HepG2 (cell line): ENCODE results near the gene ABHD15. TPM values are rescaled to one million over a fixed set of nuclear protein-coding genes. Genes with fewer than 3 reads are reported as not detected.

Experiments
- BCL6 ChIP-seq: IDR thresholded peaks from 2 replicates; pipeline ENCODE4 v1.6.1; 2016; ENCODE audit warnings: missing genetic modification reagents, missing compliant biosample characterization
- CBFB ChIP-seq: sonication (generic); formaldehyde crosslinking; IDR thresholded peaks from 2 replicates; pipeline ENCODE4 v1.4.0; 2020; ENCODE audit warnings: missing genetic modification reagents
- DNMT1 ChIP-seq: sonication (generic); formaldehyde crosslinking; IDR thresholded peaks from 2 replicates; pipeline ENCODE4 v1.5.1; 2020; ENCODE audit warnings: mild to moderate bottlenecking, missing genetic modification reagents
- GABPB1 ChIP-seq: IDR thresholded peaks from 2 replicates; pipeline ENCODE4 v1.6.1; 2016; ENCODE audit warnings: mild to moderate bottlenecking, missing genetic modification reagents, moderate library complexity, missing compliant biosample characterization
- GPN1 ChIP-seq: sonication (generic); formaldehyde crosslinking; IDR thresholded peaks from 2 replicates; pipeline ENCODE4 v1.5.1; 2020; ENCODE audit warnings: missing genetic modification reagents, borderline replicate concordance
- MEIS2 ChIP-seq: sonication (generic); formaldehyde crosslinking; IDR thresholded peaks from 2 replicates; pipeline ENCODE4 v1.9.0; 2021; ENCODE audit warnings: mild to moderate bottlenecking, missing genetic modification reagents
- NR2F6 ChIP-seq, 2 experiments: IDR thresholded peaks; 2 replicates each; pipeline ENCODE4 v1.6.1; 2016; ENCODE audit warnings: antibody characterized with exemption in 1 of 2, mild to moderate bottlenecking in 1 of 2
- SMYD3 ChIP-seq: sonication (generic); formaldehyde crosslinking; IDR thresholded peaks from 2 replicates; pipeline ENCODE4 v1.8.1; 2023; ENCODE audit warnings: mild to moderate bottlenecking, missing genetic modification reagents
- SOX5 ChIP-seq: IDR thresholded peaks from 2 replicates; pipeline ENCODE4 v1.6.1; 2016; ENCODE audit warnings: borderline replicate concordance
- SP4 ChIP-seq: sonication (generic); formaldehyde crosslinking; IDR thresholded peaks from 2 replicates; pipeline ENCODE4 v1.8.1; 2023; ENCODE audit warnings: mild to moderate bottlenecking, missing genetic modification reagents
- ZMYM4 ChIP-seq: sonication (generic); formaldehyde crosslinking; IDR thresholded peaks from 2 replicates; pipeline ENCODE4 v1.8.1; 2023; ENCODE audit warnings: mild to moderate bottlenecking, missing genetic modification reagents
- ZNF260 ChIP-seq: sonication (generic); formaldehyde crosslinking; IDR thresholded peaks from 2 replicates; pipeline ENCODE4 v1.4.0; 2020; ENCODE audit warnings: missing genetic modification reagents, low read depth, mild to moderate bottlenecking, borderline replicate concordance
- ZNF431 ChIP-seq: sonication (generic); formaldehyde crosslinking; IDR thresholded peaks from 2 replicates; pipeline ENCODE4 v1.9.0; 2022; ENCODE audit warnings: missing genetic modification reagents, low read depth, mild to moderate bottlenecking, borderline replicate concordance
- ZNF468 ChIP-seq: sonication (generic); formaldehyde crosslinking; IDR thresholded peaks from 2 replicates; pipeline ENCODE4 v1.8.0; 2022; ENCODE audit warnings: mild to moderate bottlenecking, moderate library complexity, missing genetic modification reagents
- ZNF569 ChIP-seq: sonication (generic); formaldehyde crosslinking; IDR thresholded peaks from 2 replicates; pipeline ENCODE4 v1.5.0; 2020; ENCODE audit warnings: mild to moderate bottlenecking, missing genetic modification reagents, moderate library complexity, borderline replicate concordance
- ZNF7 ChIP-seq: IDR thresholded peaks from 2 replicates; pipeline ENCODE4 v1.6.1; 2016; ENCODE audit warnings: missing biosample characterization, missing genetic modification reagents
- ZNF777 ChIP-seq: sonication (generic); formaldehyde crosslinking; IDR thresholded peaks from 2 replicates; pipeline ENCODE4 v1.4.0; 2020; ENCODE audit warnings: missing genetic modification reagents
- ZNF790 ChIP-seq: sonication (generic); formaldehyde crosslinking; IDR thresholded peaks from 2 replicates; pipeline ENCODE4 v1.8.0; 2022; ENCODE audit warnings: missing genetic modification reagents, mild to moderate bottlenecking, borderline replicate concordance
- ZSCAN20 ChIP-seq: sonication (generic); formaldehyde crosslinking; IDR thresholded peaks from 2 replicates; pipeline ENCODE4 v1.4.0; 2020; ENCODE audit warnings: missing genetic modification reagents, mild to moderate bottlenecking, borderline replicate concordance
- polyA plus RNA-seq, 8 experiments: library from polyadenylated mRNA; depleted of rRNA in 3 of 8; stranded (reverse) in 7 of 8; unstranded in 1 of 8; fragments of >200 nt; fragmentation: Illumina TruSeq in 4 of 8; extraction: Trizol in 4 of 8; gene quantifications; 2 replicates each; pipeline versions ENCODE4 v1.2.1 to v1.2.3, GENCODE V29; 2011 to 2016; ENCODE audit warnings: low read depth in 4 of 8, missing spikeins in 1 of 8, mixed read lengths in 1 of 8; ENCODE audit not compliant: insufficient read depth in 1 of 8
- total RNA-seq, 5 experiments: library from RNA; depleted of rRNA; stranded (reverse); fragments of >200 nt; fragmentation: Illumina TruSeq; extraction: Trizol; gene quantifications; 2 replicates each; pipeline ENCODE4 v1.2.3, GENCODE V29; 2016; ENCODE audit warnings: low read depth in 1 of 5
- TF ChIP-seq, protein P1 (sequence below): sonication (generic); formaldehyde crosslinking; IDR thresholded peaks from 2 replicates; pipeline ENCODE4 v1.4.0; 2020; ENCODE audit warnings: missing genetic modification reagents
- TF ChIP-seq, protein P2 (sequence below): sonication (generic); formaldehyde crosslinking; IDR thresholded peaks from 2 replicates; pipeline ENCODE4 v1.8.1; 2023; ENCODE audit warnings: mild to moderate bottlenecking, missing genetic modification reagents, borderline replicate concordance
- TF ChIP-seq, protein P3 (sequence below): sonication (generic); formaldehyde crosslinking; IDR thresholded peaks from 2 replicates; pipeline ENCODE4 v1.5.1; 2020; ENCODE audit warnings: missing genetic modification reagents, mild to moderate bottlenecking, borderline replicate concordance
- TF ChIP-seq, protein P4 (sequence below): sonication (generic); formaldehyde crosslinking; IDR thresholded peaks from 2 replicates; pipeline ENCODE4 v1.4.0; 2020; ENCODE audit warnings: mild to moderate bottlenecking, missing genetic modification reagents
- TF ChIP-seq, protein P5 (sequence below): sonication (generic); formaldehyde crosslinking; IDR thresholded peaks from 2 replicates; pipeline ENCODE4 v1.5.1; 2020; ENCODE audit warnings: mild to moderate bottlenecking, missing genetic modification reagents, moderate library complexity

Gene ABHD15
- total and polyA plus RNA-seq, 2 of the 13 experiments (the other 11 are each of a cell fraction or from before 2014, with no cell fraction given), result 2.4 to 7.7 TPM

DNA sequence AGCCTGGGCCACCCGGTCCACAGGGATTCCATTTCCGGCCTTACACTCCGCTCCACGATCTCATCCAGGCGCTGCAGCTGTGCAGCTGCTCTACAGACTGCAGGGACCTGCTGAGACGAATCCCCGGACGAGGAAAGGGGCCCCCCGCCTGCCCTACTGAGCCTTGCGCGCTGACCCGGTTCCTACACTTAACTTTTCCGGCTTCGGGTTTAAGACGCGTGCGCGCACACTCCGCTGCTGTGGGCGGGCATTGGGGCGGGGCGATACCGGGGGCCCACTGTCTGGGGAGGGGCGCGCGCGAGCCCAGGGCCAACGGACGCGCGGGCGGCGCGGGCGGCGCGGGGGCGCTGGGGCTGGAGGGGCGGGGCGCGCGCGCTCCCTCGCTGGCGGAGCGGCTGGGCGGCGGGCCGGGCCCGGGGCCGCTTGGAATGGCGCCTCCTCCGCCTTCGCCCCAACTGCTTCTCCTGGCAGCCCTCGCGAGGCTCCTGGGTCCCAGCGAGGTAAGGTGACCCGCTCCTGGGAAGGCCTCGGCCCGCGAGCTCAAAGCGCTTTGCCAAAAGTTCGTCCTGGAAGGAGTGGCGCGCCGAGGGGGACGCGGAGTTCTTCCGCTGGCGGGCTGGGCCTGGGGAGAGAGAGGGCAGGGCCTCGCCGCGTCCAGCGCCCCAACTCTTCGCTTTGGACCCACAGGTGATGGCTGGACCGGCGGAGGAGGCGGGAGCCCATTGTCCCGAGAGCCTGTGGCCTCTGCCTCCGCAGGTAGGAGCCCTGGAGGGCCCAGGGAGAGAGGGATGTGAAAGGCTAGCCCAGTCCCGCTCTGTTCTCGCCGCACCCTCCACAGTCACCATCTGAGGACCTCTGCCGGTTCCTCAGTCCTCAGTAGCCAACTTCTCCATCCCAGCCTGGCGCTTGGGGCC lies 1.8 kb upstream of the ABHD15 start, which contains the start of gene TP53I13 (continued):
- TF ChIP-seq ZNF260 (CRISPR knock-in tag) (no peak), SMYD3 (CRISPR knock-in tag) (no peak), ZNF468 (CRISPR knock-in tag) (no peak), DNMT1 (CRISPR knock-in tag) (no peak), SP4 (CRISPR knock-in tag) (peak; percentile 47; the same call in 1 of the 2 replicates), SOX5 (CRISPR knock-in tag) (0 out of 2 replicates have a peak, but pooled peaks have one; percentile 22), NR2F6 (IDR thresholded peaks at IDR 0.05) (no peak), NR2F6 (CRISPR knock-in tag; IDR thresholded peaks at IDR 0.05) (no peak), ZNF431 (CRISPR knock-in tag) (0 out of 2 replicates have a peak, but pooled peaks have one; percentile 59), ZNF569 (CRISPR knock-in tag) (no peak), ZNF790 (no peak), BCL6 (no peak; the same call in 1 of the 2 replicates), ZSCAN20 (CRISPR knock-in tag) (no peak), CBFB (CRISPR knock-in tag) (no peak), GPN1 (CRISPR knock-in tag) (0 out of 2 replicates have a peak, but pooled peaks have one; percentile 32), ZMYM4 (CRISPR knock-in tag) (peak; percentile 35; the same call in 1 of the 2 replicates), ZNF777 (no peak; the same call in 1 of the 2 replicates), MEIS2 (CRISPR knock-in tag) (no peak), ZNF7 (CRISPR knock-in tag) (peak; percentile 82), GABPB1 (CRISPR knock-in tag) (no peak; the same call in 1 of the 2 replicates)
- TF ChIP-seq, protein P1, sequence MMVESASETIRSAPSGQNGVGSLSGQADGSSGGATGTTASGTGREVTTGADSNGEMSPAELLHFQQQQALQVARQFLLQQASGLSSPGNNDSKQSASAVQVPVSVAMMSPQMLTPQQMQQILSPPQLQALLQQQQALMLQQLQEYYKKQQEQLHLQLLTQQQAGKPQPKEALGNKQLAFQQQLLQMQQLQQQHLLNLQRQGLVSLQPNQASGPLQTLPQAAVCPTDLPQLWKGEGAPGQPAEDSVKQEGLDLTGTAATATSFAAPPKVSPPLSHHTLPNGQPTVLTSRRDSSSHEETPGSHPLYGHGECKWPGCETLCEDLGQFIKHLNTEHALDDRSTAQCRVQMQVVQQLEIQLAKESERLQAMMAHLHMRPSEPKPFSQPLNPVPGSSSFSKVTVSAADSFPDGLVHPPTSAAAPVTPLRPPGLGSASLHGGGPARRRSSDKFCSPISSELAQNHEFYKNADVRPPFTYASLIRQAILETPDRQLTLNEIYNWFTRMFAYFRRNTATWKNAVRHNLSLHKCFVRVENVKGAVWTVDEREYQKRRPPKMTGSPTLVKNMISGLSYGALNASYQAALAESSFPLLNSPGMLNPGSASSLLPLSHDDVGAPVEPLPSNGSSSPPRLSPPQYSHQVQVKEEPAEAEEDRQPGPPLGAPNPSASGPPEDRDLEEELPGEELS (CRISPR knock-in tag), result no peak
- TF ChIP-seq, protein P2, sequence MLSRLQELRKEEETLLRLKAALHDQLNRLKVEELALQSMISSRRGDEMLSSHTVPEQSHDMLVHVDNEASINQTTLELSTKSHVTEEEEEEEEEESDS (CRISPR knock-in tag), result no peak
- TF ChIP-seq, protein P3, sequence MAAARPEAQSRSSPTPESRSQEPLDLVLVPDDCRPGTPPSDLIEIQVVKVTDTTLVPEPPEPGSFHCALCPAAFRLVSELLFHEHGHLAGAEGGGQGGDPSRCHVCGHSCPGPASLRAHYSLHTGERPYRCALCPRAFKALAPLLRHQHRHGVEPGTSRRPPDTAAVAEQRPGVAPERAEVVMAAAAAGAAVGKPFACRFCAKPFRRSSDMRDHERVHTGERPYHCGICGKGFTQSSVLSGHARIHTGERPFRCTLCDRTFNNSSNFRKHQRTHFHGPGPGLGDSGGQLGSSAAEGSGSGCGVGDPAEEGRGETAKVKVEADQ (CRISPR knock-in tag), result no peak
- TF ChIP-seq, protein P4, sequence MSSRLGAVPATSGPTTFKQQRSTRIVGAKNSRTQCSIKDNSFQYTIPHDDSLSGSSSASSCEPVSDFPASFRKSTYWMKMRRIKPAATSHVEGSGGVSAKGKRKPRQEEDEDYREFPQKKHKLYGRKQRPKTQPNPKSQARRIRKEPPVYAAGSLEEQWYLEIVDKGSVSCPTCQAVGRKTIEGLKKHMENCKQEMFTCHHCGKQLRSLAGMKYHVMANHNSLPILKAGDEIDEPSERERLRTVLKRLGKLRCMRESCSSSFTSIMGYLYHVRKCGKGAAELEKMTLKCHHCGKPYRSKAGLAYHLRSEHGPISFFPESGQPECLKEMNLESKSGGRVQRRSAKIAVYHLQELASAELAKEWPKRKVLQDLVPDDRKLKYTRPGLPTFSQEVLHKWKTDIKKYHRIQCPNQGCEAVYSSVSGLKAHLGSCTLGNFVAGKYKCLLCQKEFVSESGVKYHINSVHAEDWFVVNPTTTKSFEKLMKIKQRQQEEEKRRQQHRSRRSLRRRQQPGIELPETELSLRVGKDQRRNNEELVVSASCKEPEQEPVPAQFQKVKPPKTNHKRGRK (CRISPR knock-in tag), result no peak
- TF ChIP-seq, protein P5, sequence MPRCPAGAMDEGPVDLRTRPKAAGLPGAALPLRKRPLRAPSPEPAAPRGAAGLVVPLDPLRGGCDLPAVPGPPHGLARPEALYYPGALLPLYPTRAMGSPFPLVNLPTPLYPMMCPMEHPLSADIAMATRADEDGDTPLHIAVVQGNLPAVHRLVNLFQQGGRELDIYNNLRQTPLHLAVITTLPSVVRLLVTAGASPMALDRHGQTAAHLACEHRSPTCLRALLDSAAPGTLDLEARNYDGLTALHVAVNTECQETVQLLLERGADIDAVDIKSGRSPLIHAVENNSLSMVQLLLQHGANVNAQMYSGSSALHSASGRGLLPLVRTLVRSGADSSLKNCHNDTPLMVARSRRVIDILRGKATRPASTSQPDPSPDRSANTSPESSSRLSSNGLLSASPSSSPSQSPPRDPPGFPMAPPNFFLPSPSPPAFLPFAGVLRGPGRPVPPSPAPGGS, result no peak
